HG03432 (cell line): ENCODE results near the gene ARHGAP42.

ENCODE experiments used
- ATAC-seq: cut with Tn5 transposase; IDR thresholded peaks from one replicate; pipeline ENCODE4 v1.9.1; 2021; ENCODE audit warnings: mild to moderate bottlenecking, moderate library complexity; ENCODE audit not compliant: unreplicated experiment

The ARHGAP42 gene

GRCh38 chr11:100753571-100753970, 66.5 kb downstream of the ARHGAP42 start:
- ATAC-seq = no peak

- ATAC-seq = no peak
Observed at GRCh38 chr11:100756559-100756958, 69.5 kb downstream of the ARHGAP42 start.

- no peak for ATAC-seq
Observed at GRCh38 chr11:100757646-100758045, 70.6 kb downstream of the ARHGAP42 start.

GRCh38 chr11:100759106-100759505, 72.0 kb downstream of the ARHGAP42 start:
- ATAC-seq = no peak

GRCh38 chr11:100759856-100760255, 72.8 kb downstream of the ARHGAP42 start:
- no peak for ATAC-seq

GRCh38 chr11:100760744-100761143, 73.7 kb downstream of the ARHGAP42 start:
- no peak for ATAC-seq

GRCh38 chr11:100761841-100762240, 74.8 kb downstream of the ARHGAP42 start:
- no peak for ATAC-seq

- no peak for ATAC-seq
Observed at GRCh38 chr11:100766764-100767163, 79.7 kb downstream of the ARHGAP42 start.

- ATAC-seq = no peak
Observed at GRCh38 chr11:100769165-100769564, 82.1 kb downstream of the ARHGAP42 start.

GRCh38 chr11:100769617-100770016, 82.5 kb downstream of the ARHGAP42 start:
- no peak for ATAC-seq

GRCh38 chr11:100774132-100774531, 87.0 kb downstream of the ARHGAP42 start:
- ATAC-seq = no peak

- ATAC-seq = no peak
Observed at GRCh38 chr11:100774859-100775258, 87.8 kb downstream of the ARHGAP42 start.

- ATAC-seq = no peak
Observed at GRCh38 chr11:100776212-100776896, 89.3 kb downstream of the ARHGAP42 start.

- no peak for ATAC-seq
Observed at GRCh38 chr11:100777103-100777502, 90.0 kb downstream of the ARHGAP42 start.

GRCh38 chr11:100777736-100778135, 90.6 kb downstream of the ARHGAP42 start:
- no peak for ATAC-seq

GRCh38 chr11:100778166-100778785, 91.2 kb downstream of the ARHGAP42 start:
- ATAC-seq = no peak

- no peak for ATAC-seq
Observed at GRCh38 chr11:100780470-100780869, 93.4 kb downstream of the ARHGAP42 start.

GRCh38 chr11:100785148-100785983, 98.3 kb downstream of the ARHGAP42 start:
- ATAC-seq = no peak

- no peak for ATAC-seq
Observed at GRCh38 chr11:100788561-100789295, 101.6 kb downstream of the ARHGAP42 start.

- ATAC-seq = no peak
Observed at GRCh38 chr11:100789500-100789899, 102.4 kb downstream of the ARHGAP42 start.

- no peak for ATAC-seq
Observed at GRCh38 chr11:100790073-100790472, 103.0 kb downstream of the ARHGAP42 start.
